ENCODE measurements around the gene MRPS34. TPM values are rescaled to one million over a fixed set of nuclear protein-coding genes. Genes with fewer than 3 reads are reported as not detected.
"Not testable (repeated sequence)": the region's sequence is repeated elsewhere in the genome, so short reads cannot be mapped to it uniquely, and the experiment has no call there.

Gene MRPS34
- total and polyA plus RNA-seq, 2 experiments from 2014 or later, result 164 to 188 TPM

GRCh38 chr16:1741553-1742165 lies 31.3 kb downstream of the MRPS34 start:
- Histone ChIP-seq H3K4me1 (ENCODE audit: low read depth) (no peaks in the 10 kb centered on the region), H3K27me3 (no peaks in the 10 kb centered on the region), H3K36me3 (peaks cover 4% of the 10 kb centered on the region), H3K4me3 (no peak overlapping the region), H3K9me3 (ENCODE audit: low read depth) (no peaks in the 10 kb centered on the region), H3K27ac (no peak overlapping the region)
- no peak for DNase-seq (ENCODE audit: low read depth in 1 of 2, low spot score in 1 of 2)
- no peak for TF ChIP-seq CTCF (IDR thresholded peaks at IDR 0.05; ENCODE audit: low read depth, low read length)

- H3K27ac ChIP-seq, result no peak overlapping the region
- no peaks in the 10 kb centered on the region for H3K27me3 ChIP-seq
- no peak overlapping the region for H3K4me3 ChIP-seq
- no peak for DNase-seq (ENCODE audit: low read depth in 1 of 2, low spot score in 1 of 2)
- H3K9me3 ChIP-seq (ENCODE audit: low read depth), result no peaks in the 10 kb centered on the region
- peaks cover 4% of the 10 kb centered on the region for H3K36me3 ChIP-seq
- TF ChIP-seq CTCF (IDR thresholded peaks at IDR 0.05; ENCODE audit: low read depth, low read length), result no peak
- H3K4me1 ChIP-seq (ENCODE audit: low read depth), result no peaks in the 10 kb centered on the region
These were observed 32.0 kb downstream of the MRPS34 start for GRCh38 chr16:1740781-1741490.

- TF ChIP-seq CTCF (IDR thresholded peaks at IDR 0.05; ENCODE audit: low read depth, low read length), result no peak
- Histone ChIP-seq H3K27me3 (no peaks in the 10 kb centered on the region), H3K9me3 (ENCODE audit: low read depth) (no peaks in the 10 kb centered on the region), H3K27ac (no peak overlapping the region), H3K36me3 (peaks cover 4% of the 10 kb centered on the region), H3K4me3 (no peak overlapping the region), H3K4me1 (ENCODE audit: low read depth) (no peaks in the 10 kb centered on the region)
- no peak for DNase-seq (ENCODE audit: low read depth in 1 of 2, low spot score in 1 of 2)
These were observed 32.7 kb downstream of the MRPS34 start for GRCh38 chr16:1740234-1740633.

- DNase-seq (ENCODE audit: low read depth in 1 of 2, low spot score in 1 of 2), result no peak
- no peaks in the 10 kb centered on the region for H3K9me3 ChIP-seq (ENCODE audit: low read depth)
- H3K4me3 ChIP-seq, result no peak overlapping the region
- H3K27me3 ChIP-seq, result no peaks in the 10 kb centered on the region
- no peak for TF ChIP-seq CTCF (IDR thresholded peaks at IDR 0.05; ENCODE audit: low read depth, low read length)
- H3K4me1 ChIP-seq (ENCODE audit: low read depth), result no peaks in the 10 kb centered on the region
- H3K36me3 ChIP-seq, result peaks cover 10% of the 10 kb centered on the region
- H3K27ac ChIP-seq, result no peak overlapping the region
These were observed 38.1 kb downstream of the MRPS34 start for GRCh38 chr16:1734816-1735215.

- no peak for TF ChIP-seq CTCF (IDR thresholded peaks at IDR 0.05; ENCODE audit: low read depth, low read length)
- no peaks in the 10 kb centered on the region for H3K9me3 ChIP-seq (ENCODE audit: low read depth)
- H3K4me3 ChIP-seq, result no peak overlapping the region
- no peaks in the 10 kb centered on the region for H3K4me1 ChIP-seq (ENCODE audit: low read depth)
- H3K27ac ChIP-seq, result no peak overlapping the region
- no peaks in the 10 kb centered on the region for H3K27me3 ChIP-seq
- H3K36me3 ChIP-seq, result peaks cover 14% of the 10 kb centered on the region
- DNase-seq (ENCODE audit: low read depth in 1 of 2, low spot score in 1 of 2), result no peak
These were observed 38.8 kb downstream of the MRPS34 start for GRCh38 chr16:1734123-1734522.

- H3K27ac ChIP-seq; H3K4me1 ChIP-seq (ENCODE audit: low read depth); H3K9me3 ChIP-seq (ENCODE audit: low read depth); H3K27me3 ChIP-seq; H3K4me3 ChIP-seq; DNase-seq (ENCODE audit: low read depth in 1 of 2, low spot score in 1 of 2): not testable (repeated sequence)
- peaks cover 14% of the 10 kb centered on the region for H3K36me3 ChIP-seq
These were observed 40.4 kb downstream of the MRPS34 start for GRCh38 chr16:1732551-1732987.
